GM12878 (cell line): ENCODE data around the gene NISCH. TPM values are rescaled to one million over a fixed set of nuclear protein-coding genes. Genes with fewer than 3 reads are reported as not detected.

Experiments
- ASH2L ChIP-seq: fragments of 300-600, 200-600 bp; sonication (generic); IDR thresholded peaks from 2 replicates; pipeline ENCODE4 v1.6.1; 2017; ENCODE audit warnings: low read depth, mild to moderate bottlenecking, borderline replicate concordance
- BCLAF1 ChIP-seq: fragments of 450-650 bp; IDR thresholded peaks from 2 replicates; pipeline ENCODE4 v1.6.1; 2017; ENCODE audit warnings: antibody characterized with exemption, mild to moderate bottlenecking, moderate library complexity
- BRCA1 ChIP-seq: IDR thresholded peaks from 2 replicates; pipeline ENCODE4 v1.6.1; 2011; ENCODE audit warnings: low read depth, low read length, improper control_type of control experiment
- CHD2 ChIP-seq: IDR thresholded peaks from 2 replicates; pipeline ENCODE4 v1.6.1; 2011; ENCODE audit warnings: low read depth, low read length, improper control_type of control experiment, borderline replicate concordance
- EED ChIP-seq: sonication (generic); IDR thresholded peaks from 2 replicates; pipeline ENCODE4 v1.6.1; 2016; ENCODE audit warnings: antibody characterized with exemption, low read depth
- EZH2 ChIP-seq: IDR thresholded peaks from 2 replicates; pipeline ENCODE4 v1.6.1; 2012; ENCODE audit warnings: low read depth, mild to moderate bottlenecking, control low read depth, inconsistent platforms, low read length, borderline replicate concordance; ENCODE audit not compliant: control insufficient read depth
- HDAC2 ChIP-seq: fragments of 200-600 bp; sonication (generic); IDR thresholded peaks from 2 replicates; pipeline ENCODE4 v1.6.1; 2017
- JUNB ChIP-seq: IDR thresholded peaks from 2 replicates; pipeline ENCODE4 v1.6.1; 2016; ENCODE audit warnings: antibody characterized with exemption, mild to moderate bottlenecking
- JUND ChIP-seq: IDR thresholded peaks from 2 replicates; pipeline ENCODE4 v1.6.1; 2012; ENCODE audit warnings: low read depth, mild to moderate bottlenecking, low read length, improper control_type of control experiment, moderate library complexity
- LARP7 ChIP-seq: fragments of 450-650 bp; IDR thresholded peaks from 2 replicates; pipeline ENCODE4 v1.6.1; 2017; ENCODE audit warnings: mild to moderate bottlenecking
- NR2C2 ChIP-seq: IDR thresholded peaks from 2 replicates; pipeline ENCODE4 v1.6.1; 2011; ENCODE audit warnings: borderline replicate concordance, low read depth; ENCODE audit not compliant: control insufficient read depth, insufficient read length
- PAX5 ChIP-seq: IDR thresholded peaks from 2 replicates; pipeline ENCODE4 v1.6.1; 2011; ENCODE audit warnings: low read depth, low read length, borderline replicate concordance
- PKNOX1 ChIP-seq: fragments of 450-650 bp; IDR thresholded peaks from 2 replicates; pipeline ENCODE4 v1.6.1; 2016; ENCODE audit warnings: mild to moderate bottlenecking
- RUNX3 ChIP-seq: IDR thresholded peaks from 2 replicates; pipeline ENCODE4 v1.6.1; 2012; ENCODE audit warnings: low read length, inconsistent platforms
- SIN3A ChIP-seq: IDR thresholded peaks from 2 replicates; pipeline ENCODE4 v1.6.1; 2012; ENCODE audit warnings: low read depth, low read length, improper control_type of control experiment
- SMAD1 ChIP-seq: fragments of 450-650 bp; IDR thresholded peaks from 2 replicates; pipeline ENCODE4 v1.6.1; 2018; ENCODE audit warnings: mild to moderate bottlenecking, low read depth; ENCODE audit not compliant: partially characterized antibody
- SMAD5 ChIP-seq: IDR thresholded peaks from 2 replicates; pipeline ENCODE4 v1.6.1; 2016; ENCODE audit warnings: antibody characterized with exemption, low read depth
- SMARCA5 ChIP-seq: fragments of 450-650 bp; IDR thresholded peaks from 2 replicates; pipeline ENCODE4 v1.6.1; 2017; ENCODE audit warnings: mild to moderate bottlenecking
- SP1 ChIP-seq: IDR thresholded peaks from one replicate; pipeline ENCODE4 v1.6.1; 2011; ENCODE audit warnings: low read depth, low read length
- SREBF2 ChIP-seq: IDR thresholded peaks from 2 replicates; pipeline ENCODE4 v1.6.1; 2012; ENCODE audit warnings: mild to moderate bottlenecking, low read length
- TCF7 ChIP-seq: IDR thresholded peaks from 2 replicates; pipeline ENCODE4 v1.6.1; 2014; ENCODE audit warnings: antibody characterized with exemption, borderline replicate concordance
- YBX1 ChIP-seq: fragments of 450-650 bp; IDR thresholded peaks from 2 replicates; pipeline ENCODE4 v1.6.1; 2016; ENCODE audit warnings: antibody characterized with exemption
- ZBTB40 ChIP-seq: fragments of 450-650 bp; IDR thresholded peaks from 2 replicates; pipeline ENCODE4 v1.6.1; 2016; ENCODE audit warnings: mild to moderate bottlenecking, moderate library complexity, borderline replicate concordance
- ZSCAN29 ChIP-seq: fragments of 450-650 bp; IDR thresholded peaks from 2 replicates; pipeline ENCODE4 v1.6.1; 2017; ENCODE audit warnings: mild to moderate bottlenecking, moderate library complexity
- polyA plus RNA-seq, 11 experiments: library from polyadenylated mRNA; depleted of rRNA in 4 of 11; unstranded in 6 of 11; stranded (reverse) in 5 of 11; fragments of >200 nt; fragmentation: Nextera tagmentation in 4 of 11; fragmentation: Illumina TruSeq in 1 of 11; extraction: Ambion mirVana in 4 of 11; extraction: Trizol in 1 of 11; gene quantifications; 1 replicate in 1 of 11; 2 replicates in 10 of 11; pipeline versions ENCODE4 v1.2.1 to v1.2.3, GENCODE V29; 2011 to 2016; ENCODE audit warnings: inconsistent platforms in 2 of 11, missing spikeins in 2 of 11, low read depth in 1 of 11
- total RNA-seq, 4 experiments: library from RNA; depleted of rRNA in 3 of 4; stranded (reverse); fragments of >200 nt in 3 of 4; fragmentation: Illumina TruSeq in 1 of 4; extraction: Trizol in 1 of 4; gene quantifications; 2 replicates each; pipeline versions ENCODE4 v1.2.1 to v1.2.3, GENCODE V29; 2013 to 2021

NISCH gene
- total and polyA plus RNA-seq, 10 of the 15 experiments (the other 5 are each of a cell fraction or from before 2014, with no cell fraction given): 0.76 to 52.5 (median 24.6) TPM

GRCh38 chr3:52536369-52537164 is 81.2 kb downstream of the NISCH start, which contains the start of gene UQCC5 (continued):
- peak; percentile 92 for TF ChIP-seq SP1
- TF ChIP-seq YBX1: no peak
- no peak for TF ChIP-seq JUNB
- no peak for TF ChIP-seq ZBTB40
- TF ChIP-seq SMARCA5: 0 out of 2 replicates have a peak, but pooled peaks have one; percentile 34
- no peak for TF ChIP-seq EED
- TF ChIP-seq RUNX3: no peak
- no peak for TF ChIP-seq BCLAF1
- no peak for TF ChIP-seq ASH2L
- TF ChIP-seq SREBF2: no peak
- no peak for TF ChIP-seq TCF7
- TF ChIP-seq CHD2: peak; percentile 95
- no peak for TF ChIP-seq NR2C2
- peak; percentile 60 for TF ChIP-seq BRCA1
- TF ChIP-seq SMAD5: peak; percentile 91
- TF ChIP-seq PAX5: peak; percentile 33; the same call in 1 of the 2 replicates
- no peak for TF ChIP-seq EZH2
- TF ChIP-seq SIN3A: peak; percentile 52
- no peak for TF ChIP-seq HDAC2
- peak; percentile 89 for TF ChIP-seq PKNOX1
- no peak for TF ChIP-seq JUND
- 0 out of 2 replicates have a peak, but pooled peaks have one; percentile 36 for TF ChIP-seq LARP7
- TF ChIP-seq ZSCAN29: no peak
- peak; percentile 51 for TF ChIP-seq SMAD1
